Left lung (tissue), 10 donors: Measurements from ENCODE around the gene RBM26. TPM values are rescaled to one million over a fixed set of nuclear protein-coding genes. Genes with fewer than 3 reads are reported as not detected.

ENCODE experiments used
- ATAC-seq: fragments of 200-7000 bp; cut with Tn5 transposase; one replicate; pipeline ENCODE4 v1.9.1; 2020; ENCODE audit warnings: moderate library complexity
- DNase-seq, 4 donors: peaks; one replicate each; pipeline ENCODE4 v3.0.0-alpha.2; 2013 to 2020
- H3K27ac ChIP-seq, 2 donors: fragments of 200-600 bp; sonication (generic) in 1 of 2; one replicate each; pipeline versions ENCODE4 v1.5.0 to v1.8.0; 2020 to 2021
- H3K27me3 ChIP-seq, 2 donors: fragments of 200-600 bp; sonication (generic) in 1 of 2; one replicate each; pipeline versions ENCODE4 v1.5.0 to v1.8.0; 2020 to 2021
- H3K36me3 ChIP-seq, 2 donors: fragments of 200-600 bp; sonication (generic) in 1 of 2; one replicate each; pipeline versions ENCODE4 v1.5.0 to v1.8.0; 2020 to 2021
- H3K4me1 ChIP-seq, 2 donors: fragments of 200-600 bp; one replicate each; pipeline ENCODE4 v1.8.0; 2021
- H3K4me3 ChIP-seq, 2 donors: fragments of 200-600 bp; sonication (generic) in 1 of 2; one replicate each; pipeline versions ENCODE4 v1.5.0 to v1.8.0; 2020 to 2021; ENCODE audit warnings: mild to moderate bottlenecking in 1 of 2
- H3K9me3 ChIP-seq, 2 donors: fragments of 200-600 bp; sonication (generic) in 1 of 2; one replicate each; pipeline versions ENCODE4 v1.5.0 to v1.8.0; 2020 to 2021
- intact Hi-C, 2 donors: fragments of 100-400 bp; cut with DNase I; formaldehyde crosslinking; loops; one replicate each; pipeline versions ENCODE4 v1.11.2 to v1.14.2; 2022
- polyA plus RNA-seq, 6 donors: library from polyadenylated mRNA; unstranded; fragments of 120-200 nt; gene quantifications; one replicate each; pipeline ENCODE4 v1.2.1, GENCODE V29; 2013; ENCODE audit not compliant: insufficient read length in 6 of 6
- total RNA-seq, 2 donors: library from RNA; stranded (reverse); fragmentation: NEBNext Ultra II Directional; extraction: Animal tissue kit (Norgen Biotek cat#: 25700); gene quantifications; one replicate each; pipeline ENCODE4 v1.2.1, GENCODE V29; 2021
- TF ChIP-seq, protein P1 (sequence below), 2 donors: fragments of 200-600 bp; sonication (generic) in 1 of 2; IDR thresholded peaks; one replicate each; pipeline versions ENCODE4 v1.5.0 to v1.8.0; 2021; ENCODE audit warnings: antibody characterized with exemption in 2 of 2
- donor health status: DM: no; HTN: yes; CAD: no.
- donor health status: DM: no; HTN: no; CAD: no.

RBM26 gene
- total and polyA plus RNA-seq, 8 donors: 29.0 to 115 (median 110) TPM

DNA sequence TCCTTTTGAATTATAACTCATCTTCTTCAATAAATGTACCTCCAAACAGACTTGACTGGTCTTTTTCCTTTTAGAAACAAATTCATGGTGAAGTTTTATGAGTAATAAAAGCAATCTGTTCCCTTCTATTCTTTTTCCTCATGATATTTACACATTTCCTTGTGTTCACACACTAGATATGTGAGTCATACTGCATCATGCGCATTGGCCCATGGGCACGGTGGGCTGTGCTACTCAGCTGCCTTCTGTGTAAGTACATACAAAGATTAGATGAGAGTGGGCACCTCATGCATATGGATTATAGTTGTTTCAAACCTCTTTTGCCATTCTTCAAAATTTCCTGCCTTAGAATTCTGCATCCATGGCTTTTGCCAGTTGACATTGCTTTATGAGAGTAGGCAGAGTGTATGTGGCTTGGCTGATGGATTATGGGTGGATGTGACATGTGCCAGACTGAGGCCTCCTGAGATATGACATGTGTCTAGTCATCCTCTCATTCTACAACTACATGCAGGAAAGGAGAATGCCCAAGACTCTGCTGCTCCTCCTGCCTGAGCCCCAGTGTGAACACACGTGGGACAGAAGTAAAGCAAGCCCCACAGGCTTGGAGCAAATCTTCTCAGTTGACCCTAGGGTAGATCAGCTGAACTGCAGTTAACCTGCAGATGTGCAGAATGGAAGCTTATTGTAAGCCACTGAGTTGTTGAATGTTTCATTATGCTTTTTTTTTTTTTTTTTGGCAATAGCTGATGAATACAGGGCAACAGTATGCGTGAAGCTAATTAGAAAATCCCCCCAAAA is 109.9 kb downstream of the RBM26 start:
- Histone ChIP-seq H3K9me3 (peaks cover 0 to 6% of the 10 kb centered on the region in 2 donors), H3K36me3 (no peaks in the 10 kb centered on the region), H3K4me3 (no peak overlapping the region), H3K4me1 (no peaks in the 10 kb centered on the region), H3K27me3 (no peaks in the 10 kb centered on the region), H3K27ac (no peak overlapping the region)
- ATAC-seq (no peak), DNase-seq (no peak)
- TF ChIP-seq, protein P1, sequence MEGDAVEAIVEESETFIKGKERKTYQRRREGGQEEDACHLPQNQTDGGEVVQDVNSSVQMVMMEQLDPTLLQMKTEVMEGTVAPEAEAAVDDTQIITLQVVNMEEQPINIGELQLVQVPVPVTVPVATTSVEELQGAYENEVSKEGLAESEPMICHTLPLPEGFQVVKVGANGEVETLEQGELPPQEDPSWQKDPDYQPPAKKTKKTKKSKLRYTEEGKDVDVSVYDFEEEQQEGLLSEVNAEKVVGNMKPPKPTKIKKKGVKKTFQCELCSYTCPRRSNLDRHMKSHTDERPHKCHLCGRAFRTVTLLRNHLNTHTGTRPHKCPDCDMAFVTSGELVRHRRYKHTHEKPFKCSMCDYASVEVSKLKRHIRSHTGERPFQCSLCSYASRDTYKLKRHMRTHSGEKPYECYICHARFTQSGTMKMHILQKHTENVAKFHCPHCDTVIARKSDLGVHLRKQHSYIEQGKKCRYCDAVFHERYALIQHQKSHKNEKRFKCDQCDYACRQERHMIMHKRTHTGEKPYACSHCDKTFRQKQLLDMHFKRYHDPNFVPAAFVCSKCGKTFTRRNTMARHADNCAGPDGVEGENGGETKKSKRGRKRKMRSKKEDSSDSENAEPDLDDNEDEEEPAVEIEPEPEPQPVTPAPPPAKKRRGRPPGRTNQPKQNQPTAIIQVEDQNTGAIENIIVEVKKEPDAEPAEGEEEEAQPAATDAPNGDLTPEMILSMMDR (IDR thresholded peaks at IDR 0.05): no peak
- intact Hi-C loops: no loop called here

DNA sequence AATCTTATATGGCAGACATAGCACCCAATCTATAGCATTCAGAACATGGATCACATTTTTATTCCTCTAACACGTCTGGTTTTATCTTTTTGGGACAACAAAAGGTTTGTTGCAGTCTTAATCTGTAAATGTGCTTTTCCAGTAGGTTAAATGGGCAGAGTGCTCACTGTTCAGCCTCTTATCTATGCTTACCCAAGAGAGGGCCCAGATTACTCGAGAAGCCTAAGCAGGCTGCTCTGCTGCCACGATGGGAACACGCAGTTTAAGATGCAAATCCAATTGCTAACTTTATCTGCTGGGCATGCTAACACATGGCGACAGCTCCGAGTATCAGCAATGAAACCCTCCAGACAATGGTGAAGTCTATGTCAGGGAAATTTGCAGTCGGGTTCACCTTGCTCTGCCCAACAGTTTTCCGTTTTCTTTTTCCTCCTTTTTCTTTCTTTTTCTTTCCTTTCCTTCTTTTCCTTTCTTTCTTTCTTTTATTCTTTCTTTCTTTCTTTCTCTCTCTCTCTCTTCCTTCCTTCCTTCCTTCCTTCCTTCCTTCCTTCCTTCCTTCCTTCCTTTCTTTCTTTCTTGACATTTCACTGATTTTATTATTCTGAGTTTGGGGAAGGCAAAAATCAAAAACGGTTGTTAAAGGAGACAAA is 115.3 kb downstream of the RBM26 start:
- Histone ChIP-seq H3K4me3 (no peak overlapping the region), H3K27ac (no peak overlapping the region), H3K4me1 (peaks cover 0 to 3% of the 10 kb centered on the region in 2 donors), H3K27me3 (no peaks in the 10 kb centered on the region), H3K36me3 (no peaks in the 10 kb centered on the region), H3K9me3 (no peaks in the 10 kb centered on the region)
- intact Hi-C loops: no loop called here
- no peak for DNase-seq
- TF ChIP-seq, protein P1 (IDR thresholded peaks at IDR 0.05): no peak
- ATAC-seq: no peak

DNA sequence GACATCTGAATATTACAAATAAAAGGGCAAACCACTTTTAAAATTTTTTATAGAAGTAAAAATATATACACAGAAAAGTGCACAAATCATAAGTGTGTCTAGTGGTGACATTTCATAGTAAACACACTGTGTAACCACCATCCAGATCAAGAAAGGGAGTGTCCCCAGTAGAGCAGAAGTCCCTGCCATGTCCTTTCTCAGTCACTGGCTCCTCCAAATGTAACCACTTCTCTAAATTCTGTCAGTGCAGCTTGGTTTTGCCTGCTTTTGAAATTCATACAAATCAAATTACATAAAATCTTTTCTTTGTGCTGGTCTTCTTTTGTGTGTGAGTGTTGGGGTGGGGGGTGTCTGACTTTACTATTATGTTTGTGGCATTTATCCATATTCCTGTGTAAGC is 116.5 kb downstream of the RBM26 start:
- Histone ChIP-seq H3K4me3 (no peak overlapping the region), H3K27ac (no peak overlapping the region), H3K9me3 (no peaks in the 10 kb centered on the region), H3K4me1 (peaks cover 0 to 3% of the 10 kb centered on the region in 2 donors), H3K36me3 (no peaks in the 10 kb centered on the region), H3K27me3 (no peaks in the 10 kb centered on the region)
- DNase-seq: no peak
- TF ChIP-seq, protein P1 (IDR thresholded peaks at IDR 0.05): no peak
- ATAC-seq: peak; percentile 51
- intact Hi-C loops: no loop called here

DNA sequence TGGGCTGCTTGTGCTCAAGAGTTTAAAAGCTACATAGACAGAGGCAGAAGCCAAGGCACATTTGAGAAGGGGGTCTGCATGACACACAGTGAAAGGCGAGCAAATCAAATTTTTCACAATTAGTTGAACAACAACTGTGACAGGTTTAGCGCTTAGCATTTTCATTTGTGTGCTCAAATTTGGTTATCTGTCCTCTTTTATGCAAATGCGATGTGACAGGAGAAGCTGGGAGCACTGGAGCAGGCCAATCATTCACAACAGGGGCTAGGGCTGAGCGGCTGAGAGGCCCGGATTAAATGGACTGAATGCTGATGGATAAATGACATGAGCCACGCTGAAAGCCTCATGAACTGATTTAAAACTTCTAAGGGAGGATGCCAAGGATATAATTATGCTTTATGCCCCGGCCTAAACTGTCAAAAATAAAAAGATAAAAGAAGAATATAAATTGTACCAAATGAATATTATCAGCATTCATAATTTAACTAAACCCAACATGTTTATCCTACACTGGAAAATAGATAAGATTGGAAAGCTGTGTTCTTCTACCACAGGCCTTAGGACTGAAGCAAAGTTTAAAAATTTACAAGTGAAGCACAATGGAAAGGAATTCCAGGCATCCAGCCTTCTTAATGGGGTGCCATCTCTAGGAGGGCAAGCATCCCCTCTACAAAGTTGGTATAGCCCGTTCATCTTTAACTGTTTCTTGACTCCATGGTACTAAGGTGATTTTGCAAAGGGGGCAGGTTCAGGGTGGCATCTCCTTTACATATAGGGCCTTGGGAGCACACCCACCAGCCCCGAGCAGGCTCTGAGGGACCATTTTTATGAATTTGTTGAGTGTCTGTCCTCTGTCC is 117.9 kb downstream of the RBM26 start:
- TF ChIP-seq, protein P1 (IDR thresholded peaks at IDR 0.05): no peak
- no peak overlapping the region for H3K4me3 ChIP-seq
- no peaks in the 10 kb centered on the region for H3K36me3 ChIP-seq
- H3K27ac ChIP-seq: no peak overlapping the region
- intact Hi-C loops: no loop called here
- no peak for ATAC-seq
- peaks cover 0 to 3% of the 10 kb centered on the region in 2 donors for H3K4me1 ChIP-seq
- no peaks in the 10 kb centered on the region for H3K27me3 ChIP-seq
- no peak for DNase-seq
- H3K9me3 ChIP-seq: no peaks in the 10 kb centered on the region
